ENCODE measurements around the gene BCKDK.
"Not testable (repeated sequence)": the region's sequence is repeated elsewhere in the genome, so short reads cannot be mapped to it uniquely, and the experiment has no call there.

BCKDK gene

GRCh38 chr16:31129568-31130335 is 21.6 kb downstream of the BCKDK start:
- DNase-seq: no peak

GRCh38 chr16:31130336-31130891 is 22.2 kb downstream of the BCKDK start:
- DNase-seq: no peak

GRCh38 chr16:31130899-31131298 is 22.7 kb downstream of the BCKDK start:
- no peak for DNase-seq

- no peak for DNase-seq
Measured at GRCh38 chr16:31131416-31131815, 23.2 kb downstream of the BCKDK start.

- no peak for DNase-seq
Measured at GRCh38 chr16:31131841-31132271, 23.7 kb downstream of the BCKDK start.

- DNase-seq: no peak
Measured at GRCh38 chr16:31132303-31132979, 24.3 kb downstream of the BCKDK start.

GRCh38 chr16:31133046-31133501 is 24.9 kb downstream of the BCKDK start:
- no peak for DNase-seq

GRCh38 chr16:31134091-31134571 is 25.9 kb downstream of the BCKDK start:
- no peak for DNase-seq

- no peak for DNase-seq
Measured at GRCh38 chr16:31134625-31135534, 26.7 kb downstream of the BCKDK start.

GRCh38 chr16:31135535-31136286 is 27.5 kb downstream of the BCKDK start, which contains the start of gene PRSS8:
PRSS8 (minus strand) TSS chr16:31135727; CDS start chr16:31135498, 229 bp downstream.
- DNase-seq: no peak

- DNase-seq: no peak
Measured at GRCh38 chr16:31136287-31136662, 28.1 kb downstream of the BCKDK start.

- not testable (repeated sequence) for DNase-seq
Measured at GRCh38 chr16:31136822-31137499, 28.8 kb downstream of the BCKDK start.

GRCh38 chr16:31138621-31139578 is 30.7 kb downstream of the BCKDK start:
- no peak for DNase-seq

- not testable (repeated sequence) for DNase-seq
Measured at GRCh38 chr16:31141071-31141469, 32.9 kb downstream of the BCKDK start.

GRCh38 chr16:31141489-31142108 is 33.4 kb downstream of the BCKDK start:
- DNase-seq: no peak

GRCh38 chr16:31142109-31143010 is 34.2 kb downstream of the BCKDK start:
- peak; percentile 94 for DNase-seq

- no peak for DNase-seq
Measured at GRCh38 chr16:31143011-31143693, 35.0 kb downstream of the BCKDK start.

- DNase-seq: no peak
Measured at GRCh38 chr16:31143694-31144148, 35.5 kb downstream of the BCKDK start.
